Stimulated activated naive CD4-positive, alpha-beta T cell treated with Interleukin-2 at 50 U/mL for 16 hours (primary cell): ENCODE results near the gene TGIF2LY.
"Not testable (repeated sequence)": the region's sequence is repeated elsewhere in the genome, so short reads cannot be mapped to it uniquely, and the experiment has no call there.

Source experiments
- DNase-seq: peaks from one replicate; lab custom pipeline; 2025; lab: John Stamatoyannopoulos, UW

TGIF2LY gene

DNA sequence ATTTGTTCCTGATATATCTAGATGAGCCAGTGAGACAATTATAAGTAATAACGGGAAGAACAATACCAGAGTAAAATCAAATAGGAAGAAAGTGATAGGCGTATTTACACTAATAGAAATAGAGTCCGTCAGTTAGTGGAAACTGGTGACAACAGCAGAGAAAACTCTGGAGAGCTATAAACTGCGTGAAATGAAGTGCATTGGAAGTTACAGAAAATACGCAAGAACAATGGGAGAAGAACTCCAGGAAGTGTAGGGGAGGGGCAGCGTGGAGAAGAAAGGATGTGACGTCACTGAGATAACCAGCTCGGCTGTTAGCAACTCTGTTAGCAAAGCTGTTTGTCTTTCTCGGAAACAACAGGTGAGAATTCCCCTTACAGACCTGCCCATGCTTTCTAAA lies at the start of gene TGIF2LY:
Gene TGIF2LY (plus strand): TSS at position 301 of the 400 bp plus-strand sequence. CDS start 178 bp downstream, outside the sequence.
- not testable (repeated sequence) for DNase-seq
